GM18498 (cell line): ENCODE results near the gene CDH12.
"Not testable (repeated sequence)": the region's sequence is repeated elsewhere in the genome, so short reads cannot be mapped to it uniquely, and the experiment has no call there.

Experiments used
- ATAC-seq: cut with Tn5 transposase; IDR thresholded peaks from one replicate; pipeline ENCODE4 v1.9.1; 2021; ENCODE audit warnings: mild to moderate bottlenecking, moderate library complexity; ENCODE audit not compliant: unreplicated experiment

Gene CDH12

DNA sequence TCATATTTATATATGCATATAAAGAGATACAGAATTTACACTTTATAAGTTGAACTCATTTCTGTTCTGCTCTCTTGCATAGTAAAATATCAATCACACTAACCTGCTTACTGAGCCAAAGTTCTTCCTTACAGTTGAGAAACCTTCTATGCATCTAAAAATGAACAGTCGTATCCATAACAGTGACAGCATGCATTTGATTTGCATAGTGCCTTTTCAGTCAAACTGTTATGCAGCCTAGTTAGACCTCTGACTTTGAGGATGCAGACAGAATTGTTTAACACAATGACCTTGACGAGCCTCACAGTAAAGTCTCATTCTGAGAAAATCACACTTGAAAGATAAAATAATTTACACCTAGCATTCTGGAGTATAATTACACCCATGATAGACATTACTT is 683.9 kb downstream of the CDH12 start:
- not testable (repeated sequence) for ATAC-seq

DNA sequence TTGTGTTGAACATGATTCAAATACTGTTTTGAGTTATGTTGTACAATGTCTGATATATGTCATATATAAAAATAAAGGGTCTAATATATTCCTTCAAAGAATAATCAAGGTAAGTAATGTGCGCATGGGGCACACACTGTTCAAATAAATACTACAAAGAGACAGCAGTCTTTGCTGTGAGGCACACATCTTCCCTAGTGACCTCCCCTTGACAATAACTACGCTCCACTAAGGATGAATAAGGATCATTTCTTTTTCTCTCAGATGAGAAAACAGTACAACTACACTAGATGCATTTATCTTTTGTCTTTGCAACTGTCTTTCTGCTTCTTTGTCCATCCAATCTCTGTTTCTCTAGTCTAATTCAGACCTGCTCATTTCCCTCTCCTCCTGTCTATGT is 684.4 kb downstream of the CDH12 start:
- not testable (repeated sequence) for ATAC-seq

DNA sequence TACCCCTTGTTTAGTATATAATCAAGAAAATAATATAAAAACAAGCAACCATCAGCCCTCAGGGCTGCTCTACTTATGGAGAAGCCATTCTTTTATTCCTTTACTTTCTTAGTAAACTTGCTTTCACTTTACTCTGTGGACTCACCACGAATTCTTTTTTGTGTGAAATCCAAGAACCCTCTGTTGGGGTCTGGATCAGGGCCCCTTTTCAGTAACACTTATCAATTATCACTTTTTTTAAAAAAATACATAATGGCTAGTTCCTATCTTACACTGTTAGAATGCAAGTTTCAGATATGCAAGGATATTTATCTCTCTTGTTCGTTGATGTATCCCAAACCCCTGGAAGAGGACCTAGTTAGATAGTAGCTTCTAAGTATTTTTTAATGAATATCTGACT is 687.2 kb downstream of the CDH12 start:
- ATAC-seq: not testable (repeated sequence)

DNA sequence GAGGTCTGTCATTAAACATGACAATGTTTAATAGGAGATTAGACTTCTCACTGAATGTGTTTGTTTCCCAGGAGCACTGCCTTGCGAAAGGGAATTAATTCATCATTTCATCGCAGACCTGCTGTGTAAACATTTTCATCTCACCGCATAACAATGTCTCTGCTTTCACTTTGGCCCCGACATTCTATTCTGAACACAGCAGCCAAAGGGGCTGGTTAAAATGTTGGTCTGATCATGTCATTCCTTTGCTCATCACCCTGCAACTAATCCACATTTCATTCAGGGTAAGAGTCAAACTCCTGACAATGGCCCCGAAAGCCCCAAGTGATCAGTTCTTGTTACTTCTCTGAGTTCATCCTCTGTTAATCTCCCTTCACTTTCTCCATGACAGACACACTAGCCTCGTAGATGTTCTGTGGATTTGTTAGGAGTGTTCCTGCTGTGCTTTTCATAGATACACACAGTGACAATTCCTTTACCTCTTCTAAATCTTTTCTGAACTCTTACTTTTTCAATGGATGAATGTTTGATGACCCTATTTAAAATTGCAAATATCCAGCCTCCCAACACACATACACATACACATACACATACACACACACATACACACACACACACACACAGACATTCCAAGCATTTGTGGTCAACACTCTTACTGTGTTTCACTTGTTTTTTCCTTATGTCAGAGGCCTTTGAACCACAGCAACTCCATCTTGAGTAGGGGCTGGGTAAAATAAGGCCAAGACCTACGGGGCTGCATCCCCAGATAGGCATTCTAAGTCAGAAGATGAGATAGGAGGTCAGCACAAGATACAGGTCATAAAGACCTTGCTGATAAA is 688.0 kb downstream of the CDH12 start:
- ATAC-seq: not testable (repeated sequence)

DNA sequence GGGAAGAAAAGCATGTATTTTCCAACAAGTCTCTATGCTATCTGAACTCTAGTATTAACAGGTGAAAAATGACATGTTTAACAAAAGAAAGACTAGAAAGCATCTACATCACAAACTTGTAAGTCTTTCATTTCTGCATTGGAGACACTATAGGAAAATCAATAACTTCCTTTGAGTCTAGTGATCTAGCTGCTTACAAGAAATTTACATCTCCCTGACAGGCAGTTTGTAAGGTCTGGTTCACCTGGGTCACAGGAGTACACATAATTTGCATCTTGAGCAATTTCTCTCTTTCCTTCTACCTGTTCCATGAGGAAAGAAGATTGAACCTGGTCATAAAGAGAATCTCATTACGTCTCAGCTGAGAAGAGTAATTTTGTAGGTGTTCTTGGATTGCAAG is 696.2 kb downstream of the CDH12 start:
- ATAC-seq: not testable (repeated sequence)

DNA sequence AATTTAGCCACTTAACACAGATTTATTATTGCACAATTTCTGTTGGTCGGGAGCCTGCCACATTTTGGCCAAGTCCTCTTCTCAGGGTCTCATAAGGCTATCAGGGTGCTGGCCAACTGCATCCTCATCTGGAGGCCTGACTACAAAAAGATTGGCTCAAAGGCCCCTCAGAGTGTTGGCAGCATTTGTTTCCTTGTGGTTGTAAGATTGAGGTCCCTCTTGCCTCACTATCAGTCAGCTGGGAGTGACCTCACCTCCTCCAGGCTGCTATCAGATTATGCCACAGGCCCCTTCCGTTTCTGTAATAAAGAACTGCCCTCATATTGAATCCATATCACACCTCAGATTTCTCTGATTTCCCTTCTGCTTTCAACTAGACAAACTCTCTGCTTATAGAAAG is 698.4 kb downstream of the CDH12 start:
- not testable (repeated sequence) for ATAC-seq

DNA sequence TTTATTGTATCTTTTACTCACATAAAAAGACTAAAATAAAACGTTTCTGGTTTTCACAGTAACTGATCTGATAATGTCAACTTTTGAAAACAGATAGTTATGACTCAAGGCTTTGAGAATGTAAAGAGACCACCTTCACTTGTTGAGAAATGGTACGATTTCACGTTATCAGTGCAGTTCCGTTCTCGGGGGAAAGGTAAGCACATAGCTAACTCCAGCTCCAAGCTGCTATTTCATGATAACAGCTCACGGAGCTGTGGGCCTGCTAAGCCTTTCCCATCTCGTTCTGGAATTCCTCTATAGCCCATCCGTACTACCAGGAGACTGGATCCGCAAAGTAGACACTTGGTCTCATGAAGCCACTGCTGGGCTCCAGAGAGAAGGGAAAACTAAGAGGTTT is 701.3 kb downstream of the CDH12 start:
- not testable (repeated sequence) for ATAC-seq

DNA sequence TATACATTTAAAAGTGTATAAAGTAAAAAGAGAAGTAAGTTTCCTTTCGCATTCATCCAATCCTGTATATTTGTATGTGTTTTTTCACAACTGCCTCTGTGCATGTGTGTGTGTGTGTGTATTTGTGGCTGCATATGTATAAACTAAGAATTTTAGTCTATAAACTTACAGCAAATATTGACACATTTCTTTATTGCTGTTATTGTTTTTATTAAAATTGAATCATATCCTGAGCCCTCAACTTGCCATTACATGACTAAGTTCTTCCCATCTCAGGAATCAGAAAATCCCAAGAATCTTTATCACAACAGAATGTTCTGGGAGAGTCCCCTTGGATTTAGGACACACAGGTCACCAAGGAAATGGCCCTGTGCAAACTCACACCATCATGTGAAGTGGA is 712.7 kb downstream of the CDH12 start:
- ATAC-seq: not testable (repeated sequence)

DNA sequence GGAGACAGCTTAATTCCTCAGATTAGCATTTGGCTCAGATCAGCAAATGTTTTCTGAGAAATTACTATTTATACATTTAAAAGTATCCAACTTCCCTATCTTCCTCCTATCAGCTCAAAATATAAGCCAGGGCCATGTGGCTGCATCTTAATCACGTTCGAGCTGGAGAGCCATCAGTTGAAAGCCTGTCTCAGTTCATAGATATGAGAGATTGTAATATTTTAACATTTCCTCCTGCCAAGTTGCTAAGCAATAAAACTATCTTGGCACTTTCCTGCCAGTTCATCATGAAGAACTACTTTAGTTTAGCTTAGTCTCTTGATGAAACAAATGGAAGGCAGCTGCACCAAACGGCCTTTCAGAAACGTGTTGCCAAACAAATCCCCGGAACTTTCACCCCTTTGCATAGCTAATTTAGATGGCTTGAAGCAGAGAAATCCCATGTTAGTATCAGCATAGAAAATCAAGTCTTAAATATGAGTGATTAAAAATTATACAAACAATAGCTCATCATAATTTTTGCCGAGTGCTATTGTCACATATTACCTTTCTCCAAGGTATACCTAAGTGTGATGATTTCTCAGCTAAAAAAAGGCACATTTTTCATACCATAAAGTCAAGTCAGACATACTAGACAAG is 713.4 kb downstream of the CDH12 start:
- not testable (repeated sequence) for ATAC-seq

DNA sequence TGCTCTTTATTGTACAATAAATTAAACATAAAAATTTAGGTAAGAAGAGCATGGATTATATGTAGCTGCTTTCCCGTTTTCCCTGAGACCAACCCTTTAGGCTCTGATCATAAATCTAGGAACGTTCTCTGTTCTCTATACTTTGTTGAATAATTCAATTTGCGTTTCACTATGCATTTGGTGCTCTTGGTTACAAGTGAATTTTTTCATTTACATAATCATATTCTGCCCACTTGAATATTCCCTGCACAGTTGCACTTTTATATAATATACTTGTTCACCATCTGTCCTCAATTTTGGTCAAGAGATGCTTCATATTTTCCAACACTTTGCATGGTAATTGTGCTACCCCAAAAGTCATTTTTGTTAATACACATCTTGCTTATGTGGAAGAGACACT is 741.8 kb downstream of the CDH12 start:
- no peak for ATAC-seq

DNA sequence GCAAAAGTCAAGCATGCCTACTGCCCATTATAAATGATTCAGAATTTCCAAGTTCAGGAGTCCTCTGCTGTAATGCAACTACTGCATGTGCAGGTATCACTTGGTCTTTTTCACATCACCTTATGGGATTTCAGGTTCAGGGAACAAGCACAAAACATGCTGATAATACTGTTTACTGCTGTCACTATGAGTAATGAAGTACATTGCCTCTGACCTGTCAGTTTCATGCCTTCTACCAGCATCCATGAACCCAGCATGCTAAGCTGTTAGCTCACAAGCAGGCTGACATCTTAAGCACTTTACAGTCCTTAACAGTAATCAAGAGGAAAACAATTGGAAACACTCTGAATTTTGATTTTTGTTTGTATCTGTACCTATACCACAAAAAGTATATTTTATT is 743.8 kb downstream of the CDH12 start:
- no peak for ATAC-seq

DNA sequence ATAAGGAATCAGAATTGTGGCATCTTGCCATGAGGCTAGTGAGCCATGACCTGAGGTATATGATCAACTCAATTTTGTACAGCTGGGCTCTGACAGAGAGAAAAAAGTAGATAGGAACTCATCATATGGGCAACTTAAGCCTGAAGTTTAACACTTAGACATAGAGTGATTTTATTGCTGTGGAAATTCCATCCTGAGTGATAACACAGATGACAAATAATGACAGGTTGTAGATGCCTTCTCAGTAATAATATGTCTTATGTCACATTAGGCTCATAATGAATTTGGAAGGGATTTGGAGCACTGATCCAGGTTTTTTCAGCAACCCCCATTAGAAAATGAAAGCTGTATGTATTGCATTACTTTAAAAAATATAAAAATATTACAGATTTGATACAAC is 744.6 kb downstream of the CDH12 start:
- no peak for ATAC-seq

DNA sequence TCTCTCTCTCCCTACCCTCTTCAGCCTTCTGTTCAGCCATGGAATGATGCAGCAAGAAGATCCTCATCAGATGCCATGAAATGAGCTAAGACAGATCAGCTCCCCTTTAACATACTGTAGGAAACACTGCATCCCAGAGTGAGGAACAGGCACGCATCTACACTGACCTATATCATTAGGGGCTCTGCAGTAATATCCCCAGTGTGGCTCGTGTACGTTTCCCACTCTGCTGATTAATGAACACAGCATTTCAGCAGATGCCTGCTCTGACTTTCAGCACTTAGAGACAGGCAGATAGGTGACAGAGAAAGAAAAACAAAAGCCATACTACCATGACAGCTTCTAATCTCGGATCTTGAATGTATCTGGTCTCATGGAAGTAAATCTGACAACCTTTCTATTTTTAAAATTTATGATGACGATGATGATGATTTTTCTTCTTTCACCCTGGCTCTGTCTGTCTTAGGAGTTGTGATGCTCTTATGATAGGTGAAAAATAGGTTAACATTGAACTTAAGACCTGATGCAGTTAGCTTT is 750.3 kb downstream of the CDH12 start:
- no peak for ATAC-seq

DNA sequence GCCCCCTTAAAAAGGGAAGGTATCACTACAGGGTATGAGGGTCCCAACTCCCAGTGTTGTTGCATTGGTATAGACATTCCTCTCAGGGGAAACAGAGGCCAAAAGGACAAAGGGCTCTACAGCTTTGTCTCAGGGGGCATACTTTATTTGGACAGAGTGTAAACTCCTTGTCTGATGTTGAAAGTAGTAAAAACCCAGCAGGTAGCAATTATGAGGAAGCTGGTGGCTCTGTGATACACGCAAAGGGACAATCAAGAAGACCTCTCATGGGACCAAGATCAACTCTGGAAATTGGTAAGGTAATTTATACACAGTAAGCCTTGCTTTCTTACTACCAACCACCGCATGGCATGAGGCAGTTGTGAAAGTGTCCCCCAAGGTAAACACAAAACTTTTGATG is 764.6 kb downstream of the CDH12 start:
- ATAC-seq: no peak

DNA sequence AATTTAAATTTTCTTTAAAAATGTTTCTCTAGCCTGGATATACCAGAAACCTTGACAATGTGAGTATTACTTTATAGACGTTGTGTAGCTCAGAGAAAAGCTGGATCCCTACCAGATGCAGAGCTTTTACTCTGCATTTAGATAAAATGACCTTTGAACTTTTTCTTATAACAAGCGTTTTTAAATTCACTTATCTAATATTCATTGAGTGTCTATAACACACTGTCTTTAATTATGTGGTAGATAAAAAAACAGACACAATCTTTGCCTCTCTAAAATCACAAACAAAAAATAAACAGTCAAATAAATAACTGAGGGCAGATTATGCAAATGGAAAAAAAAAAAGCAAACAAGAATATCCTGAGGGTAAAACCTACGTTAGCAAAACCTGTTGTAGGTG is 773.6 kb downstream of the CDH12 start:
- no peak for ATAC-seq

DNA sequence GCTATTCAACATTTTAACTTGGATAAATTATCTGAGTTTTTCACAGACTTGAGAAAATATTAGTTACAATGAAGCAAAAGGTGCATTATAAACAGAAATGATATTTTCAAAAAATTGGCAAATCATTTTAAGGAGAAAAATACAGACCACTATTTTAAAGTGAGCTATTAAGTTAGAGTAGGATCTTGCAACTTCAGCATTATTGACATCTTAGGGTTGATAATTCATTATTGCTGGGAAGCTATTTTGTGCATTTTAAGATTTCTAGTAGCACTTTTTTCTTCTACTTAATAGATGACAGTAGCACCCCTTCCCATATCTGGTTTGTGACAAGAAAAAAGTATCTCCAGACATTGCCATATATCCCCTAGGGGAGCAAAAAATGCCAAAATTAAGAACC is 774.1 kb downstream of the CDH12 start:
- no peak for ATAC-seq

DNA sequence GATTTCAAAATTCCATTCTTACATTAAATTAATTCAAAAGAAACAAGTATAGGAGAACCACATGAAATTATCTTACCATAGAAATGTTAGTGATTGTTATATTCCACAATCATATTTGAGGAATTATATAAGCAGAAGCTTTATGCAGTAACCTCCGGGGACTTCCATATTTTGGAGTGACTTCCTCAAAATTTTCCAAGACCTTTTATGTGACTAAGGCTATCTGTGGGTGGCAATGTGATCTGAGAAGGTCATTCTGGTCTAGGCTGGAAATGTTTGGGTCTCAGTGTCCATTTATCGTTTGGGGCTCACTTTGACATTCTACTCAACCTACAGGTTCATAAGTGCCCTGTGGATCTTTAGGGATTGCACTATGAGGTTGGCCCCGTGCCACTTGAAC is 776.6 kb downstream of the CDH12 start:
- no peak for ATAC-seq

DNA sequence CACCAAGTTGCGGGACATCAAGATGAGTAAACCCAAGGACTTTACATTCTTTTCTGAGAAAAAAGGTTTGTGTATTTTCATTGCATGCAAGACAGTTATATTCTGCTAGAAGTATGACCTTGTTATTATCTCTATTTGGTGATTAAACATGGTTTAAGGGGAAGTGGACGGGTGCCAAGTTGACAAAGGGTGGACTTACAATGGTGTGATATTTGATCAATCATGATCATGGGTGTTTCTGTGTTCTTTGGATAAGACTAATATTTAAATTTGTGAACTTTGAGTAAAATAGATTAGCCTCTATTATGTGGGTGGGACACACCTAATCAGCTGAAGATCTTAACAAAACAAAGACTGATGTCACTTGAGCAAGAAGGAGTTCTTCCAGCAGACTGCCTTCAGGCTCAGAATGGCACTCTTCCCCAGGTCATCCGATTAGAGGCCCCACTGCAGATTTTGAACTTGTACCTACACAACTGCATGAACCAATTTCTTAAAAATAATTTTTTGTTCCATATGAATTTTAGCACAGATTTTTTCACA is 782.9 kb downstream of the CDH12 start:
- ATAC-seq: no peak

DNA sequence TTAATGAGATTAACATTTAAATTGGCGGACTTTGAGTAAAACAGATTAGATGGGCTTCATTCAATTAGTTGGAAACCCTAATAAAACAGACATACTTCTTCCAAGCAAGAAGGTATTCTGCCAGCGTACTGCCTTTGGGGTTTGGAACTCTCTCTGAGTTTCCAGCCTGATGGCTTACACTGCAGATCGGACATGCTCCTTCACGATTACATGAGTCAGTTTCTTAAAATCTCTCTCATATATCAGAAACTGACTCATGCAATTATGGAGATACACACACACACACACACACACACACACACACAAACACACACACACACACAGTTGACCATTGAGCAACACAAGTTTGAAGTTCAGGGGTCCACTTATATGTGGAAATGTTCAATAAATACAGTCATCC is 789.4 kb downstream of the CDH12 start:
- no peak for ATAC-seq

DNA sequence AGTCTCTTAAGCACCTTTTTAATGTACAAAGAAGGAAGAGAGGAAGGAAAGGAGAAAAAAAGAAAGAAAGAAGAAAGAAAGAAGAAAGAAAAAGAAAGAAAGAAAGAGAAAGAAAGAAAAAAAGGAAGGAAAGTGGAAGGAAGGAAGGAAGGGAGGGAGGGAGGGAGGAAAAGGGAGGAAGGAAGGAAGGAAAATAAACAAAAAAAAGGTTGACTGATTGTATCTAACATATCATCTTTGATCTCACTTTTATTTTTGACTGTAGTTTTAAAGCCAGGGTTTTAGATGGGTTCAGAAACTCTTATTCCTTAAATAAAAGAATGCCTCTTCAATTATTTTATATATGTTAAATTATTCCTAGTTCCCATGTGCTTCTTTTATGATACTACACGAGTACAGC is 794.5 kb downstream of the CDH12 start:
- no peak for ATAC-seq

DNA sequence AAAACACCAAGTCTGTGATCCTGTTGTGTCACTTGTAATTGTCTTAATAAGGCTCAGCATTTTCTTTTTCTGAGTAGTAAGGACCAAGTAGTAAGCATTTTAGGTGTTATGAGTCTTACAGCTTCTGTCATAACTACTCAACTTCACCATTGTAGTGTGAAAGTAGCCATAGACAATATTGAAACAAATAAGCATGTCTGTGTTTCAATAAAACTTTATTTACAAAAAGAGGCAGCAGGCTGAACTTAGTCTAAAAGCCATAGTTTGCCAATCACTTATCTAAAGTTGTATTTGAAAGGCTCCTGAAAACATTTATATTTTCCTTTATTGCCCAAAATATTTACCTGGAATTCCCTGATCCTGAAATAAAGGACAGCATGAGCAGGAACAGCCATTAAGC is 796.1 kb downstream of the CDH12 start:
- no peak for ATAC-seq

DNA sequence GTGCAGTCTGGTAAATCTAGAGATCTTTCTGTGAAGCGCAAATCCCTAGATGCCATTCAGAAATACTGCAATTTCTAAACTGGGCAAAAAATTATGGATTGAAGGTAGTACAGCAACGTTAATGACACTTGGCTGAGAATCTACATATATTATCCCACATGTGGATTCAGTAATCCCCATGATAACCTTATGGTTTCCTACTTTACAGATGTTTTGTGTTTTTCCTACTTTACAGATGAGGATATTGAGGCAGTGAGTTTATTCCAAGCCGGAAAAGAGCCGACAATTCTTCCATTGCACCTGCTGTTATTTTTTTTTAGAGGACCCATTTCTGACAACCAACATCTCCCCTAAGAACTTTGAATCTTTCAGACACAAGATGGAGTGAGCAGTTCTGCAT is 796.5 kb downstream of the CDH12 start:
- no peak for ATAC-seq
